ENCODE results near the gene KRT73.

The KRT73 gene

GRCh38 chr12:52647601-52648000 lies 29.2 kb upstream of the KRT73 start:
- Histone ChIP-seq H3K4me3 (ENCODE audit: severe bottlenecking) (no peak overlapping the region), H3K4me1 (ENCODE audit: insufficient read depth, poor library complexity, severe bottlenecking) (no peaks in the 10 kb centered on the region), H3K36me3 (ENCODE audit: low read depth) (no peaks in the 10 kb centered on the region), H3K27ac (ENCODE audit: poor library complexity, severe bottlenecking) (no peak overlapping the region), H3K9me3 (ENCODE audit: severe bottlenecking) (no peaks in the 10 kb centered on the region), H3K27me3 (ENCODE audit: insufficient read depth, poor library complexity, severe bottlenecking) (no peaks in the 10 kb centered on the region)
- DNase-seq (ENCODE audit: low spot score) (no peak), ATAC-seq (ENCODE audit: low read depth) (no peak)
- no peak for TF ChIP-seq CTCF (IDR thresholded peaks at IDR 0.05; ENCODE audit: poor library complexity, severe bottlenecking)

GRCh38 chr12:52646613-52647012 lies 28.3 kb upstream of the KRT73 start:
- DNase-seq (ENCODE audit: low spot score) = no peak
- H3K27ac ChIP-seq (ENCODE audit: poor library complexity, severe bottlenecking) = no peak overlapping the region
- H3K9me3 ChIP-seq (ENCODE audit: severe bottlenecking) = no peaks in the 10 kb centered on the region
- no peak for TF ChIP-seq CTCF (IDR thresholded peaks at IDR 0.05; ENCODE audit: poor library complexity, severe bottlenecking)
- no peak for ATAC-seq (ENCODE audit: low read depth)
- no peaks in the 10 kb centered on the region for H3K4me1 ChIP-seq (ENCODE audit: insufficient read depth, poor library complexity, severe bottlenecking)
- H3K4me3 ChIP-seq (ENCODE audit: severe bottlenecking) = no peak overlapping the region
- H3K27me3 ChIP-seq (ENCODE audit: insufficient read depth, poor library complexity, severe bottlenecking) = no peaks in the 10 kb centered on the region
- no peaks in the 10 kb centered on the region for H3K36me3 ChIP-seq (ENCODE audit: low read depth)

- H3K27me3 ChIP-seq (ENCODE audit: insufficient read depth, poor library complexity, severe bottlenecking) = no peaks in the 10 kb centered on the region
These were observed 27.6 kb upstream of the KRT73 start for GRCh38 chr12:52645982-52646381.

GRCh38 chr12:52645120-52645761 lies 26.9 kb upstream of the KRT73 start:
- Histone ChIP-seq H3K27ac (ENCODE audit: poor library complexity, severe bottlenecking) (no peak overlapping the region), H3K9me3 (ENCODE audit: severe bottlenecking) (no peaks in the 10 kb centered on the region), H3K27me3 (ENCODE audit: insufficient read depth, poor library complexity, severe bottlenecking) (no peaks in the 10 kb centered on the region), H3K4me3 (ENCODE audit: severe bottlenecking) (no peak overlapping the region), H3K4me1 (ENCODE audit: insufficient read depth, poor library complexity, severe bottlenecking) (no peaks in the 10 kb centered on the region), H3K36me3 (ENCODE audit: low read depth) (no peaks in the 10 kb centered on the region)
- no peak for DNase-seq (ENCODE audit: low spot score)
- no peak for TF ChIP-seq CTCF (IDR thresholded peaks at IDR 0.05; ENCODE audit: poor library complexity, severe bottlenecking)
- no peak for ATAC-seq (ENCODE audit: low read depth)

More at GRCh38 chr12:52645982-52646381, 27.6 kb upstream of the KRT73 start:
- no peaks in the 10 kb centered on the region for H3K9me3 ChIP-seq (ENCODE audit: severe bottlenecking)
- no peak for DNase-seq (ENCODE audit: low spot score)
- no peak for ATAC-seq (ENCODE audit: low read depth)
- TF ChIP-seq CTCF (IDR thresholded peaks at IDR 0.05; ENCODE audit: poor library complexity, severe bottlenecking) = no peak
- H3K36me3 ChIP-seq (ENCODE audit: low read depth) = no peaks in the 10 kb centered on the region
- no peak overlapping the region for H3K27ac ChIP-seq (ENCODE audit: poor library complexity, severe bottlenecking)
- H3K4me3 ChIP-seq (ENCODE audit: severe bottlenecking) = no peak overlapping the region
- H3K4me1 ChIP-seq (ENCODE audit: insufficient read depth, poor library complexity, severe bottlenecking) = no peaks in the 10 kb centered on the region

- Histone ChIP-seq H3K27me3 (ENCODE audit: insufficient read depth, poor library complexity, severe bottlenecking) (no peaks in the 10 kb centered on the region), H3K9me3 (ENCODE audit: severe bottlenecking) (no peaks in the 10 kb centered on the region), H3K36me3 (ENCODE audit: low read depth) (no peaks in the 10 kb centered on the region), H3K4me1 (ENCODE audit: insufficient read depth, poor library complexity, severe bottlenecking) (no peaks in the 10 kb centered on the region), H3K4me3 (ENCODE audit: severe bottlenecking) (no peak overlapping the region), H3K27ac (ENCODE audit: poor library complexity, severe bottlenecking) (no peak overlapping the region)
- ATAC-seq (ENCODE audit: low read depth) = no peak
- TF ChIP-seq CTCF (IDR thresholded peaks at IDR 0.05; ENCODE audit: poor library complexity, severe bottlenecking) = no peak
- DNase-seq (ENCODE audit: low spot score) = no peak
These were observed 25.7 kb upstream of the KRT73 start for GRCh38 chr12:52644078-52644415.

Data from RWPE2 (cell line).